C4-2B (cell line): ENCODE results near the gene LCT.

Experiments
- H3K27ac ChIP-seq: fragments of 450-650 bp; 2 replicates; pipeline ENCODE4 v1.5.1; 2017
- ZFX ChIP-seq: fragments of 450-650 bp; IDR thresholded peaks from 2 replicates; pipeline ENCODE4 v1.6.1; 2017
- TF ChIP-seq, protein P1 (sequence below): fragments of 450-650 bp; conservative IDR thresholded peaks from 2 replicates; pipeline ENCODE4 v1.5.1; 2017; ENCODE audit warnings: mild to moderate bottlenecking

LCT gene

DNA sequence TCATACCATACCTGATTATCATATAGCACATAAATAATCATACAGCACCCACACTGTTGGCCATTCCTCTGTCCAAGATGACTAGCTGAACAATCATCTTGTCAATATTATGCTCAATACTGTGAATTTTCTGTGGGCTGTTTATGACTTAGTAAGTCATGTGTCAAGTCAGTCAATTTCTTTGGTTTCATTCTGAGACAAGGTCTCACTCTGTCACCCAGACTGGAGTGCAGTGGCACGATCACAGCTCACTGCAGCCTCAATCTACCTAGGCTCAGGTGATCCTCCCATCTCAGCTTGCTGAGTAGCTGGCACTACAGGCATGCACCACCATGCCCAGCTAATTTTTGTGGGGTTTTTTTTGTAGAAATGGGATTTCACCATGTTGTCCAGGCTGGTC is 33.6 kb upstream of the LCT start:
- no peak for TF ChIP-seq ZFX
- TF ChIP-seq, protein P1, sequence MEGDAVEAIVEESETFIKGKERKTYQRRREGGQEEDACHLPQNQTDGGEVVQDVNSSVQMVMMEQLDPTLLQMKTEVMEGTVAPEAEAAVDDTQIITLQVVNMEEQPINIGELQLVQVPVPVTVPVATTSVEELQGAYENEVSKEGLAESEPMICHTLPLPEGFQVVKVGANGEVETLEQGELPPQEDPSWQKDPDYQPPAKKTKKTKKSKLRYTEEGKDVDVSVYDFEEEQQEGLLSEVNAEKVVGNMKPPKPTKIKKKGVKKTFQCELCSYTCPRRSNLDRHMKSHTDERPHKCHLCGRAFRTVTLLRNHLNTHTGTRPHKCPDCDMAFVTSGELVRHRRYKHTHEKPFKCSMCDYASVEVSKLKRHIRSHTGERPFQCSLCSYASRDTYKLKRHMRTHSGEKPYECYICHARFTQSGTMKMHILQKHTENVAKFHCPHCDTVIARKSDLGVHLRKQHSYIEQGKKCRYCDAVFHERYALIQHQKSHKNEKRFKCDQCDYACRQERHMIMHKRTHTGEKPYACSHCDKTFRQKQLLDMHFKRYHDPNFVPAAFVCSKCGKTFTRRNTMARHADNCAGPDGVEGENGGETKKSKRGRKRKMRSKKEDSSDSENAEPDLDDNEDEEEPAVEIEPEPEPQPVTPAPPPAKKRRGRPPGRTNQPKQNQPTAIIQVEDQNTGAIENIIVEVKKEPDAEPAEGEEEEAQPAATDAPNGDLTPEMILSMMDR = no peak
- H3K27ac ChIP-seq = no peak overlapping the region

DNA sequence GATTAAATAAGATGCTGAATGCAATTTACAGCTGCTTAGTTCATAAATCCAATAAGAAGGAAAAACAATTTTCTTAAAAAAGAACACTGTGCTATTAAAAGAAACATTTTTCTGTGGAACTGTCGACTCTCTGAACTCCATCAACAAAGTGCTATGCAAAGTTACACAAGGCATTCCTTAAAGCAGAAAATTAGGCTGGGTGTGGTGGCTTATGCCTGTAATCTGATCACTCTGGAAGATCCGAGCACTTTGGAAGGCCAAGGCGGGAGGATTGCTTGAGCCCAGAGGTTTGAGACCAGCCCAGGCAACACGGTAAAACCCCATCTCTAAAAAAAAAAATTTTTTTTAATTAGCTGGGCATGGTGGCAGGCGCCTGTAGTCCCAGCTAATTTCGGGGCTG is 26.2 kb upstream of the LCT start:
- H3K27ac ChIP-seq = no peak overlapping the region
- TF ChIP-seq, protein P1 = no peak
- TF ChIP-seq ZFX = no peak

- no peak overlapping the region for H3K27ac ChIP-seq
- TF ChIP-seq ZFX = no peak
- TF ChIP-seq, protein P1 = no peak
Measured at GRCh38 chr2:135862718-135863117, 25.7 kb upstream of the LCT start.

DNA sequence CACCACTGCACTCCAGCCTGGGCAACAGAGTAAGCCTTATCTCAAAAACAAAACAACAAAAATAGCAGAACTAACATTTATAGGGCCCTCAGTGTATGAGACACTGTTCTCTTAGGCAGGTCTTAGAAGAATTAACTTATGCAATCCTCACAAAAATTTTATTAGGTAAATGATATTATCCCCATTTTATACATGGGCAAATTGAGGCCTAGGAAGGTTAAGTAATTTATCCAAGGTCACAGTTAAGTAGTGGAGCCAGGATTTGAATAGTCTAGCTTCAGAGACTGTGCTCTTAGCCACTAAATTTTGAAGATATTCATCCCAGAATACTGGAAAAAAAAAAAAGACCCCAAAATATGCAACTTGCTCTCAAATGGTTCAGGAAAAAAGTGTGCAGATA is 16.4 kb upstream of the LCT start:
- TF ChIP-seq ZFX = no peak
- TF ChIP-seq, protein P1 = no peak

DNA sequence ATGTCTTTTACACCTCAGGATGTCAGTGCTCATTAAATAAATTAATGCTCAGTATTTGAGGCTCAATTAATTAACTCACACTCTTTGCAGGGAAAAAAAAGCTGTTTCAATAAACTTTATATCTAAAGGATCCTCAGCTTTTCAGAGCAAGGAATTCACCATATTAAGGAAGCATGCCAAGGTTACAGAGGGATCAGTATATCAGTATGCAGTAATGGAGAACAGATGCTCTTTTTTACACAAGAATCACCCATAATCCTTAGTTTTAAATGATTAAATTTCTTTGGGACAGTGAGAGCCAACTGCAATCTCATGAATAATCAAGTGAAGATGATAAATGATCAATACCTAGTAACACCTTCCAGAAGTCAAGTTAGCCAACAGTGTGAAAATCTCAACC is 14.9 kb upstream of the LCT start:
- H3K27ac ChIP-seq = no peak overlapping the region
- TF ChIP-seq ZFX = no peak
- TF ChIP-seq, protein P1 = no peak

More for the DNA sequence above, 16.4 kb upstream of the LCT start:
- no peak overlapping the region for H3K27ac ChIP-seq

DNA sequence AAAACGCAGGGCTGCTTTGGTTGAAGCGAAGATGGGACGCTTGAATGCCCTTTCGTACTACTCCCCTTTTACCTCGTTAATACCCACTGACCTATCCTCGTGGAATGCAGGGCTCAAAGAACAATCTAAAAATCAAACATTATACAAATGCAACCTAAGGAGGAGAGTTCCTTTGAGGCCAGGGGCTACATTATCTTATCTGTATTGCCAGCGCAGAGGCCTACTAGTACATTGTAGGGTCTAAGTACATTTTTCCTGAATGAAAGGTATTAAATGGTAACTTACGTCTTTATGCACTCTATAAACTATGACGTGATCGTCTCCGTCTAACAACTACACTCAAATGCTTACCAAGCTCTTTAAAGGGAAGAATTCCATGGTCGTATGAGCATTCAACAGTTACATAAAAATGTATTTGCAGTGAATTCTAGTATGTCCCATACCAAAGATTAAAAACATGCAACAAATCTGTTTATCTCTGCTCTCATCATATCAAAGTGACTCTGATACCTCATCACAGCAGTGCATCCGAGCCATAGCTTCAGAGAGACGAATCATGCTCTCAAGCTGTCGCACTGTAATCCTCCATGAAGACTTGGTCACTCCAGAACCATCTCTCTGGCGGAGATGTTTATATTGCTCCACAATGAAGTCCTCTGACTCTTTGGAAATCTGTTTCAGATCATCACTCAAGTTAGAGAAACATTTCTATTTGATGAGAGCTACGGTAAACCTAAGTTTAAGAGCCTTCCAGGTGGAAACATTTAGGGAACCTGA is 14.1 kb upstream of the LCT start:
- no peak for TF ChIP-seq ZFX
- TF ChIP-seq, protein P1 = no peak
- H3K27ac ChIP-seq = no peak overlapping the region

- no peak overlapping the region for H3K27ac ChIP-seq
- TF ChIP-seq, protein P1 = no peak
- TF ChIP-seq ZFX = no peak
Measured at GRCh38 chr2:135849087-135849486, 12.1 kb upstream of the LCT start.
